Upper lobe of left lung (tissue), 4 donors: ENCODE data around the gene WNK2.

ENCODE experiments used
- CTCF ChIP-seq, 6 experiments: fragments of 450-650 bp in 4 of 6; fragments of 200-600 bp in 2 of 6; sonication (generic) in 2 of 6; IDR thresholded peaks; one replicate each; pipeline ENCODE4 v1.5.1; 2016 to 2019; ENCODE audit warnings: antibody characterized with exemption in 6 of 6
- POLR2A ChIP-seq, 4 donors: fragments of 450-650 bp; IDR thresholded peaks; one replicate each; pipeline ENCODE4 v1.5.1; 2016 to 2017; ENCODE audit warnings: antibody characterized with exemption in 4 of 4, mild to moderate bottlenecking in 2 of 4
- POLR2AphosphoS5 ChIP-seq, 2 donors: sonication (generic); formaldehyde crosslinking; IDR thresholded peaks; one replicate each; pipeline ENCODE4 v1.5.1; 2017; ENCODE audit warnings: antibody characterized with exemption in 2 of 2

GRCh38 chr9:93183663-93184431, at the start of gene WNK2:
- no peak for TF ChIP-seq CTCF (IDR thresholded peaks at IDR 0.05)
- TF ChIP-seq POLR2AphosphoS5 (IDR thresholded peaks at IDR 0.05), result no peak
- TF ChIP-seq POLR2A (IDR thresholded peaks at IDR 0.05), result no peak
